Myocyte (in vitro differentiated cells): Measurements from ENCODE around the gene OR1S2. TPM values are rescaled to one million over a fixed set of nuclear protein-coding genes. Genes with fewer than 3 reads are reported as not detected.
A peak's percentile ranks its signal among the peaks of the same experiment; 100 is the strongest.
"Not testable (repeated sequence)": the region's sequence is repeated elsewhere in the genome, so short reads cannot be mapped to it uniquely, and the experiment has no call there.

ENCODE experiments used
- DNase-seq: peaks from one replicate; pipeline ENCODE4 v3.0.0-alpha.2; 2012; ENCODE audit warnings: low read depth
- polyA plus RNA-seq: library from polyadenylated mRNA; unstranded; fragments of >200 nt; gene quantifications from one replicate; pipeline ENCODE4 v1.2.1, GENCODE V29; 2012; ENCODE audit warnings: missing spikeins
- total RNA-seq: library from RNA; depleted of rRNA; stranded (reverse); fragments of >200 nt; gene quantifications from 2 replicates; pipeline ENCODE4 v1.2.3, GENCODE V29; 2014

OR1S2 gene
- total RNA-seq, result not detected in 2 replicates
- not detected for polyA plus RNA-seq

- no peak for DNase-seq
Measured at GRCh38 chr11:58204042-58204441, at the start of gene OR1S2. Gene OR1S2 (minus strand): TSS chr11:58204142. CDS start chr11:58204142, 0 bp downstream.

- DNase-seq, result no peak
Measured at GRCh38 chr11:58243954-58244353, 40.0 kb upstream of the OR1S2 start.

GRCh38 chr11:58227956-58228615, 24.1 kb upstream of the OR1S2 start:
- DNase-seq, result no peak

- peak; percentile 1 for DNase-seq
Measured at GRCh38 chr11:58222721-58223120, 18.8 kb upstream of the OR1S2 start.

GRCh38 chr11:58216476-58216875, 12.5 kb upstream of the OR1S2 start:
- DNase-seq, result no peak

- not testable (repeated sequence) for DNase-seq
Measured at GRCh38 chr11:58212420-58212819, 8.5 kb upstream of the OR1S2 start, which contains the start of gene OR1S1. Gene OR1S1 (plus strand): TSS chr11:58212720.

GRCh38 chr11:58199271-58199670, 4.7 kb downstream of the OR1S2 start:
- no peak for DNase-seq

GRCh38 chr11:58195939-58196338, 8.0 kb downstream of the OR1S2 start:
- DNase-seq, result no peak

GRCh38 chr11:58193391-58193790, 10.6 kb downstream of the OR1S2 start:
- no peak for DNase-seq

- no peak for DNase-seq
Measured at GRCh38 chr11:58192229-58192628, 11.7 kb downstream of the OR1S2 start.

- DNase-seq, result no peak
Measured at GRCh38 chr11:58188770-58189169, 15.2 kb downstream of the OR1S2 start, which contains the start of gene OR9Q2. Gene OR9Q2 (plus strand): TSS chr11:58189070. CDS start chr11:58190491, 1,421 bp downstream.

- DNase-seq, result no peak
Measured at GRCh38 chr11:58186938-58187337, 17.0 kb downstream of the OR1S2 start.

- no peak for DNase-seq
Measured at GRCh38 chr11:58179648-58180047, 24.3 kb downstream of the OR1S2 start.

- DNase-seq, result no peak
Measured at GRCh38 chr11:58178444-58178843, 25.5 kb downstream of the OR1S2 start.

- no peak for DNase-seq
Measured at GRCh38 chr11:58177409-58178054, 26.4 kb downstream of the OR1S2 start.

GRCh38 chr11:58165504-58166106, 38.3 kb downstream of the OR1S2 start:
- no peak for DNase-seq

- DNase-seq, result no peak
Measured at GRCh38 chr11:58164990-58165389, 39.0 kb downstream of the OR1S2 start.

GRCh38 chr11:58164389-58164788, 39.6 kb downstream of the OR1S2 start:
- no peak for DNase-seq
